Endothelial cell of umbilical vein (primary cell): ENCODE results near the gene SPDEF. TPM values are rescaled to one million over a fixed set of nuclear protein-coding genes. Genes with fewer than 3 reads are reported as not detected.

ENCODE experiments used
- BruUV-seq: library from RNA; stranded (reverse); fragments of 400-500 nt; replicated peaks from 2 replicates; lab custom pipeline; 2021; lab: Mats Ljungman, UMichigan
- CTCF ChIA-PET: fragments of 300-600, 350-600 bp; sonication (Branson Sonifier 250); formaldehyde crosslinking; loops from one replicate; lab custom pipeline; 2021; ENCODE audit warnings: antibody characterized with exemption, inconsistent platforms; lab: Charles Lee
- POLR2A ChIA-PET: fragments of 300-600, 350-600 bp; sonication (Branson Sonifier 250); formaldehyde crosslinking; loops from one replicate; lab custom pipeline; 2021; ENCODE audit warnings: antibody characterized with exemption, inconsistent platforms; lab: Charles Lee
- DNase-seq: peaks from one replicate; pipeline ENCODE4 v3.0.0-alpha.2; 2011; ENCODE audit warnings: low read depth, low spot score
- FAIRE-seq: peaks from 2 replicates; lab custom pipeline; 2011; peaks lifted over from hg19 to GRCh38; lab: Jason Lieb, UNC
- H2AFZ ChIP-seq: 2 replicates; pipeline ENCODE4 v1.6.0; 2012; ENCODE audit warnings: low read depth, low read length, control low read depth, inconsistent platforms
- H3K27ac ChIP-seq: 2 replicates; pipeline ENCODE4 v1.5.1; 2011; ENCODE audit warnings: low read depth, mild to moderate bottlenecking, control low read depth, low read length, moderate library complexity; ENCODE audit not compliant: insufficient read depth
- H3K27me3 ChIP-seq, 2 experiments: 2 replicates each; pipeline versions ENCODE4 v1.6.0 to v1.6.1; 2011; ENCODE audit warnings: low read length in 2 of 2, mixed read lengths in 1 of 2; ENCODE audit not compliant: control insufficient read depth in 2 of 2, insufficient read depth in 2 of 2
- H3K36me3 ChIP-seq, 2 experiments: 2 replicates in 1 of 2; 3 replicates in 1 of 2; pipeline ENCODE4 v1.5.1; 2011; ENCODE audit warnings: low read length in 2 of 2, mild to moderate bottlenecking in 1 of 2, moderate library complexity in 1 of 2; ENCODE audit not compliant: control insufficient read depth in 2 of 2, insufficient read depth in 2 of 2; ENCODE audit errors: extremely low read depth in 1 of 2
- H3K4me1 ChIP-seq: 3 replicates; pipeline ENCODE4 v1.5.1; 2011; ENCODE audit warnings: mild to moderate bottlenecking, low read length; ENCODE audit not compliant: control insufficient read depth, insufficient read depth; ENCODE audit errors: extremely low read depth
- H3K4me2 ChIP-seq: 2 replicates; pipeline ENCODE4 v1.6.1; 2011; ENCODE audit warnings: low read length, control low read depth, mixed read lengths; ENCODE audit not compliant: insufficient read depth
- H3K4me3 ChIP-seq, 3 experiments: fragments of 200-600 bp in 1 of 3; sonication (generic), shearing (Covaris generic) in 1 of 3; replicated peaks in 1 of 3; 2 replicates each; pipeline ENCODE4 v1.5.1; 2011 to 2016; ENCODE audit warnings: control low read depth in 3 of 3, low read length in 3 of 3, mild to moderate bottlenecking in 2 of 3, inconsistent platforms in 1 of 3, low read depth in 1 of 3, moderate library complexity in 1 of 3; ENCODE audit not compliant: insufficient read depth in 1 of 3
- H3K79me2 ChIP-seq: 2 replicates; pipeline ENCODE4 v1.6.0; 2012; ENCODE audit warnings: low read length, inconsistent platforms; ENCODE audit not compliant: control insufficient read depth, insufficient read depth
- H3K9ac ChIP-seq: replicated peaks from 2 replicates; pipeline ENCODE3; 2011; ENCODE audit warnings: low read length, control low read depth; ENCODE audit not compliant: insufficient read depth; ENCODE audit errors: extremely low read depth
- H3K9me1 ChIP-seq: replicated peaks from 3 replicates; pipeline ENCODE4 v1.6.0; 2011; ENCODE audit warnings: mild to moderate bottlenecking, low read length; ENCODE audit not compliant: control insufficient read depth, insufficient read depth; ENCODE audit errors: extremely low read depth
- H3K9me3 ChIP-seq: replicated peaks from 2 replicates; pipeline ENCODE4 v1.5.1; 2012; ENCODE audit warnings: low read length, inconsistent platforms; ENCODE audit not compliant: control insufficient read depth, insufficient read depth
- H4K20me1 ChIP-seq: replicated peaks from 2 replicates; pipeline ENCODE3; 2011; ENCODE audit warnings: mild to moderate bottlenecking, low read length; ENCODE audit not compliant: control insufficient read depth, insufficient read depth; ENCODE audit errors: extremely low read depth
- CTCF ChIP-seq, 2 donors: IDR thresholded peaks; 1 replicate in 1 of 2; 2 replicates in 1 of 2; pipeline ENCODE4 v1.5.1; 2011; ENCODE audit warnings: low read length in 2 of 2, mild to moderate bottlenecking in 2 of 2, moderate library complexity in 2 of 2, control low read depth in 1 of 2, inconsistent platforms in 1 of 2, low read depth in 1 of 2; ENCODE audit not compliant: insufficient read depth in 1 of 2; ENCODE audit errors: extremely low read depth in 1 of 2
- EZH2 ChIP-seq: IDR thresholded peaks from 2 replicates; pipeline ENCODE4 v1.6.1; 2012; ENCODE audit warnings: borderline replicate concordance, low read depth, mild to moderate bottlenecking, moderate library complexity, low read length, inconsistent platforms; ENCODE audit not compliant: severe bottlenecking
- FOS ChIP-seq: IDR thresholded peaks from 2 replicates; pipeline ENCODE4 v1.6.1; 2011; ENCODE audit warnings: mild to moderate bottlenecking, low read length, moderate library complexity, borderline replicate concordance; ENCODE audit not compliant: insufficient read depth
- GATA2 ChIP-seq: IDR thresholded peaks from 2 replicates; pipeline ENCODE4 v1.7.0; 2011; ENCODE audit warnings: low read depth, mild to moderate bottlenecking, moderate library complexity, mixed read lengths, low read length; ENCODE audit not compliant: insufficient read length, insufficient read depth
- JUN ChIP-seq: IDR thresholded peaks from 2 replicates; pipeline ENCODE4 v1.6.1; 2011; ENCODE audit warnings: borderline replicate concordance, low read depth; ENCODE audit not compliant: insufficient read length, insufficient read depth
- MYC ChIP-seq: IDR thresholded peaks from one replicate; pipeline ENCODE4 v1.6.1; 2011; ENCODE audit warnings: mild to moderate bottlenecking, low read depth, low read length
- POLR2A ChIP-seq: IDR thresholded peaks from 2 replicates; pipeline ENCODE4 v1.6.1; 2012; ENCODE audit warnings: low read depth, mild to moderate bottlenecking, control low read depth, low read length
- POLR2AphosphoS5 ChIP-seq: IDR thresholded peaks from 2 replicates; pipeline ENCODE4 v1.6.1; 2012; ENCODE audit warnings: low read depth, mild to moderate bottlenecking, control low read depth, low read length, moderate library complexity; ENCODE audit not compliant: insufficient read depth
- dilution Hi-C: fragments of 300-500 bp; cut with MboI; formaldehyde crosslinking; loops from one replicate; pipeline ENCODE4 v1.15.0; 2019; ENCODE audit warnings: low sequenced_read_pairs; ENCODE audit not compliant: extremely low pct_ligation_motif_present
- intact Hi-C: fragments of 100-400 bp; cut with micrococcal nuclease; formaldehyde crosslinking; loops from one replicate; pipeline ENCODE4 v1.10.0; 2022
- polyA plus RNA-seq, 4 experiments: library from polyadenylated mRNA; depleted of rRNA in 3 of 4; stranded (reverse) in 3 of 4; unstranded in 1 of 4; fragments of >200 nt; gene quantifications; 2 replicates each; pipeline versions ENCODE4 v1.2.1 to v1.2.3, GENCODE V29; 2011 to 2012; ENCODE audit warnings: missing spikeins in 1 of 4
- total RNA-seq: library from RNA; stranded (reverse); gene quantifications from 2 replicates; pipeline ENCODE4 v1.2.3, GENCODE V29; 2021
- TF ChIP-seq, protein P1 (sequence below): IDR thresholded peaks from 2 replicates; pipeline ENCODE4 v1.6.1; 2011; ENCODE audit not compliant: insufficient read depth, insufficient read length

Gene SPDEF
- total and polyA plus RNA-seq, 2 donors (not counting 3 experiments of a cell fraction or from before 2014, with no cell fraction given), result not detected

DNA sequence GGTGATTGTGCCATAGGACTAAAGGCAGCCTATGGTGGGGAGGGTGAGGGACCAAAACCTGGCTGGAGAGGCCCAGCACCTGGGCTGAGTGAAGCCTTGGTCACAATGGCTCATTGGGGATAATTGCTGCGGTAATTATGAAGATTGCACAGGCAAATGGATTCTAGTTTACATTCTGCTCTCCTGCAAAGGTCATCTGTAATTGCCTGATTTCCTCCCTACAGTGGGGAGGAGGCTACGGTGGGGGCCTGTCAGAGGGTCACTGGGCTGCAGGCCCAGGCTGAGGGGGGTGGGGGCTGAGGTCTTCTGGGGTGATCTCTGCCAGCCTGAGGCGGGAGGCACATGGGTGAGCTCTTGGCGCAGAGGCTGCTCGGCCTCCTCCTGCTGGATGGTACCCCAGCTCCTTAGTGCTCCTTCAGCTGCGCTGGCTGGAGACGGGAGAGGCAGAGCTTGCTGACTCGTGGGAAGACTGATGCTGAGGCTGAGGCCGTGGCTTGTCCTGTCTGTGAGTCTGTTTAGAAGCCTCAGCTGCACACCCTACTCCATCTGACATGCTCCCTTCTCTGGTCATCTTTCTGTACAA, 59.9 kb downstream of the SPDEF start:
- no peak overlapping the region for H3K4me2 ChIP-seq
- H3K79me2 ChIP-seq, result no peaks in the 10 kb centered on the region
- no peak overlapping the region for H3K9ac ChIP-seq
- no peaks in the 10 kb centered on the region for H3K4me1 ChIP-seq
- BruUV-seq, result no TSS peak
- dilution Hi-C loops (no loop called here), intact Hi-C loops (no loop called here)
- TF ChIP-seq, protein P1, sequence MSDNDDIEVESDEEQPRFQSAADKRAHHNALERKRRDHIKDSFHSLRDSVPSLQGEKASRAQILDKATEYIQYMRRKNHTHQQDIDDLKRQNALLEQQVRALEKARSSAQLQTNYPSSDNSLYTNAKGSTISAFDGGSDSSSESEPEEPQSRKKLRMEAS, result no peak
- no peak for TF ChIP-seq POLR2AphosphoS5
- TF ChIP-seq POLR2A, result no peak
- TF ChIP-seq MYC, result no peak
- TF ChIP-seq FOS, result no peak
- TF ChIP-seq CTCF (IDR thresholded peaks at IDR 0.05; ENCODE audit: extremely low read depth in 1 of 2, insufficient read depth in 1 of 2, low read depth in 1 of 2, low read length in 2 of 2), result no peak
- TF ChIP-seq GATA2, result no peak
- no peak for TF ChIP-seq JUN
- TF ChIP-seq EZH2, result no peak
- H3K27me3 ChIP-seq, result peaks cover 0 to 9% of the 10 kb centered on the region in 2 experiments
- POLR2A ChIA-PET, result no interaction called here
- H2AFZ ChIP-seq, result no peak overlapping the region
- DNase-seq (no peak), FAIRE-seq (no peak)
- H3K9me1 ChIP-seq, result no peaks in the 10 kb centered on the region
- H3K9me3 ChIP-seq, result no peaks in the 10 kb centered on the region
- no peaks in the 10 kb centered on the region for H4K20me1 ChIP-seq
- H3K27ac ChIP-seq, result no peak overlapping the region
- H3K4me3 ChIP-seq, result no peak overlapping the region
- CTCF ChIA-PET, result interaction anchor here (0.6 to 1.3 kb wide), 2 partner anchors 20 kb away, joined by 3 read pairs; no protein-coding TSS in a partner anchor
- no peaks in the 10 kb centered on the region for H3K36me3 ChIP-seq
